GM10266 (cell line): ENCODE results near the gene KLHL41.

Experiments
- DNase-seq: peaks from one replicate; pipeline ENCODE4 v3.0.0; 2012; ENCODE audit errors: extremely low spot score
- CTCF ChIP-seq: IDR thresholded peaks from 2 replicates; pipeline ENCODE4 v1.5.1; 2012; ENCODE audit warnings: mild to moderate bottlenecking, low read depth; ENCODE audit not compliant: control insufficient read depth, insufficient read depth; ENCODE audit errors: missing control alignments

KLHL41 gene

GRCh38 chr2:169509298-169509885 lies at the start of gene KLHL41:
KLHL41 (plus strand) TSS chr2:169509702; CDS start chr2:169509779, 77 bp downstream.
- no peak for TF ChIP-seq CTCF
- no peak for DNase-seq

- no peak for DNase-seq
- no peak for TF ChIP-seq CTCF
Observed at GRCh38 chr2:169461143-169461542, 48.4 kb upstream of the KLHL41 start.

- TF ChIP-seq CTCF, result no peak
- no peak for DNase-seq
Observed at GRCh38 chr2:169462896-169463695, 46.4 kb upstream of the KLHL41 start.

GRCh38 chr2:169464466-169464865 lies 45.0 kb upstream of the KLHL41 start:
- no peak for TF ChIP-seq CTCF
- no peak for DNase-seq

- DNase-seq, result no peak
- no peak for TF ChIP-seq CTCF
Observed at GRCh38 chr2:169464882-169465281, 44.6 kb upstream of the KLHL41 start.

GRCh38 chr2:169468841-169469240 lies 40.7 kb upstream of the KLHL41 start:
- TF ChIP-seq CTCF, result no peak
- no peak for DNase-seq

- no peak for TF ChIP-seq CTCF
- no peak for DNase-seq
Observed at GRCh38 chr2:169469952-169470572, 39.4 kb upstream of the KLHL41 start.
